Measurements from ENCODE around the gene ADAMTS6.
"Not testable (repeated sequence)": the region's sequence is repeated elsewhere in the genome, so short reads cannot be mapped to it uniquely, and the experiment has no call there.

ADAMTS6 gene

GRCh38 chr5:65462139-65462705, 19.5 kb downstream of the ADAMTS6 start:
- DNase-seq (ENCODE audit: low spot score) = no peak

GRCh38 chr5:65461490-65461889, 20.2 kb downstream of the ADAMTS6 start:
- DNase-seq (ENCODE audit: low spot score) = no peak

- DNase-seq (ENCODE audit: low spot score) = no peak
Observed at GRCh38 chr5:65459995-65460394, 21.7 kb downstream of the ADAMTS6 start.

- no peak for DNase-seq (ENCODE audit: low spot score)
Observed at GRCh38 chr5:65455064-65455463, 26.7 kb downstream of the ADAMTS6 start.

GRCh38 chr5:65451436-65451835, 30.3 kb downstream of the ADAMTS6 start:
- DNase-seq (ENCODE audit: low spot score) = no peak

- no peak for DNase-seq (ENCODE audit: low spot score)
Observed at GRCh38 chr5:65446682-65447081, 35.0 kb downstream of the ADAMTS6 start.

- DNase-seq (ENCODE audit: low spot score) = no peak
Observed at GRCh38 chr5:65441800-65442199, 39.9 kb downstream of the ADAMTS6 start.

- DNase-seq (ENCODE audit: low spot score) = no peak
Observed at GRCh38 chr5:65440456-65440855, 41.3 kb downstream of the ADAMTS6 start.

- DNase-seq (ENCODE audit: low spot score) = no peak
Observed at GRCh38 chr5:65434122-65434521, 47.6 kb downstream of the ADAMTS6 start.

GRCh38 chr5:65426656-65427055, 55.1 kb downstream of the ADAMTS6 start:
- no peak for DNase-seq (ENCODE audit: low spot score)

- no peak for DNase-seq (ENCODE audit: low spot score)
Observed at GRCh38 chr5:65423623-65424022, 58.1 kb downstream of the ADAMTS6 start.

- no peak for DNase-seq (ENCODE audit: low spot score)
Observed at GRCh38 chr5:65418661-65419060, 63.1 kb downstream of the ADAMTS6 start.

GRCh38 chr5:65413822-65414221, 67.9 kb downstream of the ADAMTS6 start:
- DNase-seq (ENCODE audit: low spot score) = no peak

- DNase-seq (ENCODE audit: low spot score) = no peak
Observed at GRCh38 chr5:65412842-65413241, 68.9 kb downstream of the ADAMTS6 start.

- no peak for DNase-seq (ENCODE audit: low spot score)
Observed at GRCh38 chr5:65411356-65411755, 70.4 kb downstream of the ADAMTS6 start.

- no peak for DNase-seq (ENCODE audit: low spot score)
Observed at GRCh38 chr5:65395526-65396155, 86.1 kb downstream of the ADAMTS6 start.

- DNase-seq (ENCODE audit: low spot score) = peak; percentile 68
Observed at GRCh38 chr5:65394087-65394486, 87.6 kb downstream of the ADAMTS6 start.

GRCh38 chr5:65391591-65391990, 90.1 kb downstream of the ADAMTS6 start:
- no peak for DNase-seq (ENCODE audit: low spot score)

- DNase-seq (ENCODE audit: low spot score) = no peak
Observed at GRCh38 chr5:65390208-65390607, 91.5 kb downstream of the ADAMTS6 start.

- no peak for DNase-seq (ENCODE audit: low spot score)
Observed at GRCh38 chr5:65383859-65384258, 97.9 kb downstream of the ADAMTS6 start.

GRCh38 chr5:65382582-65382981, 99.1 kb downstream of the ADAMTS6 start:
- DNase-seq (ENCODE audit: low spot score) = no peak

GRCh38 chr5:65370505-65370904, 111.2 kb downstream of the ADAMTS6 start:
- DNase-seq (ENCODE audit: low spot score) = not testable (repeated sequence)

- DNase-seq (ENCODE audit: low spot score) = no peak
Observed at GRCh38 chr5:65366655-65367054, 115.1 kb downstream of the ADAMTS6 start.

- no peak for DNase-seq (ENCODE audit: low spot score)
Observed at GRCh38 chr5:65364907-65365306, 116.8 kb downstream of the ADAMTS6 start.
